NOMO-1 treated with dmso at 0.1 percent for 144 hours (cell line): ENCODE measurements around the gene MGAT3.
A peak's percentile ranks its signal among the peaks of the same experiment; 100 is the strongest.
"Not testable (repeated sequence)": the region's sequence is repeated elsewhere in the genome, so short reads cannot be mapped to it uniquely, and the experiment has no call there.

Experiments used
- DNase-seq: peaks from one replicate; lab custom pipeline; 2025; ENCODE audit not compliant: unreplicated experiment; lab: John Stamatoyannopoulos, UW

Gene MGAT3, protein sequence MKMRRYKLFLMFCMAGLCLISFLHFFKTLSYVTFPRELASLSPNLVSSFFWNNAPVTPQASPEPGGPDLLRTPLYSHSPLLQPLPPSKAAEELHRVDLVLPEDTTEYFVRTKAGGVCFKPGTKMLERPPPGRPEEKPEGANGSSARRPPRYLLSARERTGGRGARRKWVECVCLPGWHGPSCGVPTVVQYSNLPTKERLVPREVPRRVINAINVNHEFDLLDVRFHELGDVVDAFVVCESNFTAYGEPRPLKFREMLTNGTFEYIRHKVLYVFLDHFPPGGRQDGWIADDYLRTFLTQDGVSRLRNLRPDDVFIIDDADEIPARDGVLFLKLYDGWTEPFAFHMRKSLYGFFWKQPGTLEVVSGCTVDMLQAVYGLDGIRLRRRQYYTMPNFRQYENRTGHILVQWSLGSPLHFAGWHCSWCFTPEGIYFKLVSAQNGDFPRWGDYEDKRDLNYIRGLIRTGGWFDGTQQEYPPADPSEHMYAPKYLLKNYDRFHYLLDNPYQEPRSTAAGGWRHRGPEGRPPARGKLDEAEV

DNA sequence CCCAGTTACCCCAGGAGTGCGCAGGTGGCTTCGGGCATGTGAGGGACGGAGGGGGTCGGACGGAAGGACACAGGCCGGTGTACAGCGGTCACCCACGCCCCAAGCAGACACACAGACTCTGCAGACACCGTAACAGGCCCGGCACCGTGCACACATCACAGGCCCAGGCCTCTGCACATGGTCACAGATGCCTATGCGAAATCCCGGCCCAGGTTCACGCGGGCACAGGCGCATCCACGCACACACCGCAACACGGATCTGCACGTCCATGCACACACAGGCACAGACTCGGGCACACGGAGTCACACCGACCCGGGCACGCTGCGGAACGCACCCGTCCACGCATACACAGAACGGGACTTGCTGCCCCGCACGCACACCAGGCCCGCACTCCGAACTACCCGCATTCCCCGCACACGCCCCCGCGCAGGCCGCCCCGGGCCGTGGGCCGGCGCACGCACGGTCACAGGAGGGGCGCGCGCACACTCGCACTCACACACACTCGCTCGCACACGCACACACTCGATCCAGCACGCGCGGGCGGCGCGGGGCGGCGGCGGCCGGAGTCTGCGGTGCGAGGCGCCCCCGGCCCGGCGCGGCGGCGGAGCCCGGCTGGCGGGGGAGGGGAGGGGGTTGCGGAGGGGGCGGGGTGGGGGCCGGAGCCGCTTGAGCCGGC, at the start of gene MGAT3:
TSS of gene MGAT3 (plus strand) at position 491 of the 676 bp plus-strand sequence. CDS start 30,336 bp downstream, outside the sequence.
- DNase-seq, result no peak

DNA sequence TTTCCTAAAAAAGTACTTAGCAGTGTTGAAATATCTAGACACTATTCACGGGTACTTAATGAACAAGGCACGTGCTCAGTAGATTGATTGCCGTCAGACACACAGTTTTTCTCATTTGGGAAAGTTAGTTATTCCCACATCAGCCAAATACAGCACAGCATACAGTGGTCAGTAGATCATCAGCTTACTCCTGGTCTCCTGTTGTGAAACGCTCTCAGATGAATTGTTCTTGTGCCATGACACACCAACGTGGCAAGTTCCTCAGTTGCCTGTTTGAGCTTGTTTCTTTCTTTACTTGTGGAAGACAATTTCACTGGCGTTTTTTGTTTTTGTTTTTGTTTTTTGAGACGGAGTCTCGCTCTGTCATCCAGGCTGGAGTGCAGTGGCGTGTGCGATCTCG, 48.6 kb upstream of the MGAT3 start:
- DNase-seq, result no peak

DNA sequence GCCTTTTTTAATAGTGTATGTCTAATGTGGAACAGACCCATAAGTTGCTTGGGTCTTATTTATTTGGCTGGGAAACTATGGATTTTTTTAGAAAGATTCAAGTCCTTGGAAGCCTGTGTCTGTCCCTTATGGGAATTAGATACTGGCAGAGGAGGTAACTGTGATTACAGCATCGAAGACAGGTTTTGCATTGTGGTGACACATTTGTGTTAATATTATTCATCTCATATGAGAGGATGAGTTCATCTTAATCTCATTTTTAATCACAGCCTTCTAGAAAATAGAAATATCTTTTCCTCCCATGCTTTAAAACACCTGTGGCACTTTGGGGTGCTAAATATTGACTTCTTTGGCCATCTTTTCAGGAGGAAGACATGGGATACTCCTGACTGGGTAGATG, 48.0 kb upstream of the MGAT3 start:
- no peak for DNase-seq

DNA sequence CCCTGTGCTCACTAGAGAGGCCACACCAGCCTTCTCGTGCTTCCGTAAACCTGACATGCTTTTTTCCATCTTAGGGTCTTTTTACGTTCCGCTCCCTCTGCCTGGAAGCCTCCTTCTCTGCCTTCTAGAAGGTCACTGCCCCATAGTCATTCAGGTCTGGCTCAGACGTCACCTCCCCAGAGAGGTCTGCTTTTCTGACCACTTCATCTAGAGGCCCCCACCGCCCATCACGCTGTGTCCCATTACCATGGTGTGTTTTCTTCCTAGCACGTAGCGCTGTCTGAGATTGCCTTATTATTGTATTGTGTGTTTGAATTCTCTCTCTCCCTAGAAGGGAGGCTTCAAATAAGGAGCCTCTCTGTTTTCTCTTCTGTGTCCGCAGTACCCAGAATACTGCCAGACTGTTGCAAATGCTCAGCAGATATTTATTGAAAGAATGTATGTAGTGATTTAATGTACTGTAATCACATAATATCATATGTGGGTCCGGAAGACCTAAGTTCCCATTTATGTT, 47.2 kb upstream of the MGAT3 start:
- DNase-seq, result no peak

DNA sequence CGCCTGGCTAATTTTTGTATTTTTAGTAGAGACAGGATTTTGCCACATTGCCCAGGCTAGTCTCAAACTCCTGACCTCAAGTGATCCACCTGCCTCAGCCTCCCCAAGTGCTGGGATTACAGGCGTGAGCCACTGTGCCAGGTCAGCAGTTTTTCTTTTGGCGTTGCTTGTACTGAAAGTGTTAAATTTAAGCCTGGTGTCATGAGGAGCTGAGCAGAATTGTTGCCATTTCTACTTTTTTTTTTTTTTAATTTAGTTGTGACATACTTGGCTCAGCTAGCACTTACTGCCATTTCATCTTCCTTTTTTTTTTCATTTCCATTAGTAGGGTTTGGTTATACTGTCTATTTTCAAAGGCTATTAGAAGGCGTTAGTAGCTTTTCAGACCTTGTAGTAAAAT, 46.5 kb upstream of the MGAT3 start:
- DNase-seq, result peak; percentile 48

DNA sequence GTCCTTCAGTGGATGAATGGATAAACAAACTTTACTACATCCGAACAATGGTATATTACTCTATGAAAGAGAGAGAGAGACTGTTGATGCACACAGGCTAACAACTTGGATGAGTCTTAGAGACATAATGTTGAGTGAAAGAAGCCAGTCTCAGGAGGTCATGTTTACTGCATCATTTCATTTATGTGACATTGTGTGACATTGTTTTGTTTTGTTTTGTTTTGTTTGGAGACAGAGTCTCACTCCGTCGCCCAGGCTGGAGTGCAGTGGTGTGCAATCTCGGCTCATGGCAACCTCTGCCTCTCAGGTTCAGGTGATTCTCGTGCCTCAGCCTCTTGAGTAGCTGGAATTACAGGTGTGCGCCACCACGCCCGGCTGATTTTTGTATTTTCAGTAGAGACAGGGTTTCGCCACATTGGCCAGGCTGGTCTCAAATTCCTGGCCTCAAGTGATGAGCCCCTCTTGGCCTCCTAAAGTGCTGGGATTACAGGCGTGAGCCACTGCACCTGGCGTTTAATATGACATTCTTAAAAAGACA, 44.9 kb upstream of the MGAT3 start:
- not testable (repeated sequence) for DNase-seq

DNA sequence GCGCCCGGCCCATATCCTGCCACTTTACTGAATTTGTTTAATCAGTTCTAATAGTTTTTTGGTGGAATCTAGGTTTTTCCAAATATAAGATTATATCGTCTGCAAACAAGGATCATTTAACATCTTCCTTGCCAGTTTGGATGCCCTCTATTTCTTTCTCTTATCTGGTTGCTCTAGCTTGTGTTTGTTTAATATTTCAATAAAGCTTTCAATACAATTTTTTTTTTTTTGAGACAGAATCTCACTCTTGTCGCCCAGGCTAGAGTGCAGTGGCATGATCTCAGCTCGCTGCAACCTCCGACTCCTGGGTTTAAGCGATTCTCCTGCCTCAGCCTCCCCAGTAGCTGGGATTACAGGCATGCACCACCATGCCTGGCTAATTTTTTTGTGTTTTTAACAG, 43.6 kb upstream of the MGAT3 start:
- DNase-seq, result not testable (repeated sequence)

DNA sequence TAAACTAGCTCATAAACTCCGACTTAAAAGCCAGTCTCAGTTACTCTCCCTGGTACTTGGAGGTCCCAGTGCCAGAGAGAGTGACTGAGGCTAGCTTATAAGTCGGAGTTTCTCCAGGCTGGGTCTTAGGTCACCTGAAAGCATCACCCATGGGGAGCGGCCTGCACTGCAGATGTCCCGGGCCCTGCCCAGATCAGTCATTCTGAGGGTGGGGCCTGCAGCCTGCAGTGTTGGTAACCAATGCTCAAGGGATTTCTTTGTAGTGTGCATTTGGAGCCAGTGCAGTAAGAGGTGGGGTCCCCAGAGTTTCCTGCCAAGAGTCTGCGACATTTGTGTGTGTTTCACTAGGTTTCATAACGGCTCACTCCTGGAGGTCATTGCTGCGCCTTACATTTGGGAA, 42.4 kb upstream of the MGAT3 start:
- no peak for DNase-seq

DNA sequence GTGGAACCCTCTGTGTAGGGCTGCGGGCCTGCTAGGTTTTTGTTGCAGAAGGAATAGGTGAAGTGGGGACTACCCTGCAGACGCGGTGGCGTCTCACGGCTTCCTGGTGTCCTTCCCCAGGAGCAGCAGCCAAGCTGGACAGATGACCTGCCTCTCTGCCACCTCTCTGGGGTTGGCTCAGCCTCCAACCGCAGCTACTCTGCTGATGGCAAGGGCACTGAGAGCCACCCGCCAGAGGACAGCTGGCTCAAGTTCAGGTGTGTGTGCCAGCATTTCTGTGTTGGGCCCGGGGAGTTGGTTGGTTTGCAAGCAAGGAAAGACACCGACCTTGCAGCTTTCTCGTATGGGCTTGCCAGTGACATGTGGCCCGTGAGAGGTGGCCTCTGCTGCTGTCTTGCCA, 41.9 kb upstream of the MGAT3 start:
- DNase-seq, result no peak

DNA sequence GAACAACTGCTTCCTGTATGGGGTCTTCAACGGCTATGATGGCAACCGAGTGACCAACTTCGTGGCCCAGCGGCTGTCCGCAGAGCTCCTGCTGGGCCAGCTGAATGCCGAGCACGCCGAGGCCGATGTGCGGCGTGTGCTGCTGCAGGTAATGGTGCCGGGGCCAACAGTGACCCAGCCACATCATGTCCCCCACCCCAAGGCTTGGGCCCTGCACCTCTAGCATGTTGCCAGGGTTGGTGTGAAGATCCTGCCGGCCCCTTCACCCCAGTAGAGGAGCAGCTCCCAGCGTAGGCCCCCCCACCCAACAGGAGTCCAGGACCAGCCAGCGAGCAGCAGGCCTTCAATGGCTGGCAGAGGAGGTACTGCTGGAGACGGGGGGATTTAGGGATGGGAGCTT, 41.3 kb upstream of the MGAT3 start:
- DNase-seq, result no peak

DNA sequence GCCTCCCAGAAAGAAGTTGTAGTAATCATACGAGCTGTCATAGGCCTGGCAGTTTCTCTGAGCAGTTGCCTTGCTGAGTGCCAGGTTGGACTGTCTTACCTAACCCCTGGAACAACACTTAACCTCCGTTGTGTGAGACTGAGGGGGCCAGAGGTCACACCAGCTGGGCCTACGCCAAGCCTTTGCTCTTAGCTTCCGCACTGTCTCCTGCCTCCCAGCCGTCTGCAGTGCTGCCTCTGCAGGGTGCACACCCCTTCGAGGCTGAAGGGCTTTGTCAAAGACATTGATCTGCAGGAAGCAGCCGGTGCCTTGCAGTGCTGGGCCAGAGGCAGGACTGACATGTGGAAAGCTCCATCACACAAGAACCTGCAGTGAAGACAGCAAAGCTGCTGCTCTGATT, 40.5 kb upstream of the MGAT3 start:
- DNase-seq, result no peak

DNA sequence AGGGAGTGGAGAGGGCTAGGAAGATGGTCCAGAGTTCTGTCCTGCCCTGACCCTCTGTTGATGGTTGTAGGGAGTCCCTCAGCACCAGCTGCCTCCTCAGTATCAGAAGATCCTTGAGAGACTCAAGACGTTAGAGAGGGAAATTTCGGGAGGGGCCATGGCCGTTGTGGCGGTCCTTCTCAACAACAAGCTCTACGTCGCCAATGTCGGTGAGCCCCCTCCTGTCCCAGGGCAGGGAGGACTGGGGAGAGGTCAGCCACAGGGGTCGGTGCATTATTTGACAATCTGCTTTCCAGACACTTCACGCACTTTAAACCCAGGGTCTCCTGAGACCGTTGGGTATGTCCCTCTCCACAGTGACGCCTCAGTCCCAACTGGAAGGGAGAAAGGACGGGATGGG, 39.2 kb upstream of the MGAT3 start:
- DNase-seq, result no peak

DNA sequence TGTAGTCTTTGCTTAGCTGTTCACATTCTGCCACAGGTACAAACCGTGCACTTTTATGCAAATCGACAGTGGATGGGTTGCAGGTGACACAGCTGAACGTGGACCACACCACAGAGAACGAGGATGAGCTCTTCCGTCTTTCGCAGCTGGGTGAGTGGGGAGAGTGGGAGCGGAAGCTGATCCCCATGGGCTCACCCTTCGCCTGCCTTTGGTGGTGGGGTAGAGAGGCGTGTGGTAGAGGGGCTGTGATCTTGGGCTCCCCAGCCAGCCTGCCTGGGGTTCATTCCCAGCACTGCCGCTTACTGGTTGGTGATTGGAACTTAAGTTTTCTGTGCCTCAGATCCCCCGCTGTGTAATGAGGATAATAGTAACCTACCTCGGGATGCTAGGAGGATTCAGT, 38.1 kb upstream of the MGAT3 start:
- DNase-seq, result no peak

DNA sequence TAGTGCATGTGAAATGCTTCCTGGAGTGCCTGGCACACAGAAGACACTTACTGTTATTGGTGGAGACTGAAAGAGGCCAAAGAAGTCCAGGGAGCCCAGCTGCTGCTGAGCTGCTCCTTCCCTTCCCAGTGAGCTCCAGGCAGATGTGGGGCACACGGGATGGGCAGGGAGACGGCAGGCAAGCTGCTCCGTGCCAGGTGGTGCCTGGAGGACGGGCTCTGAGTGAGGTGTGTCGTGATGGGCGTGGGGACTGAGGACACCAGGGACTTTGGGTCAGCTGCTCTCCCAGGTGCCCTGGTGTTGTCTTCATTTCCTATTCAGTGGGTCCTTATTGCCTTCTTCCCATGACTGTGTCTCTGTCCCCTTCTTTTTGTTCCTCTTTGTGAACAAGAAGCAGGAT, 37.7 kb upstream of the MGAT3 start:
- DNase-seq, result no peak

DNA sequence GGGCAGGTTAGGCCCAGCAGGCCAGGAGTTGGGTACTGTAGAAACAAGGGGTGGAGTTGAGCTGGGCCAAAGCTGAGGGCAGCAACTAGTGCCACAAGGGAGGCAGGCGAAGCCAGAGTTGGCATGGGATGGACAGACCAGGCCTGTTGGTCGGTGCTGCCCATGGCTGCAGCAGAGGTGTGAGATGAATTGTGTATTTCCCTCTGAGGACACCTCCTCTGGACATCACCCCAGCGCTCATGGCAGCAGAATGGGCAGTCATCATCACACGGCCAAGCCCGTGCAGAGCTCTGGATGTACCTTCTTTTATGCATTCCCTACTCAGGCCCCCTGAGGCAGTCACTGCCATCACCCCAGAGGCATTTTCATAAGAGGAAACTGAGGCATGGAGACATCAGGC, 36.9 kb upstream of the MGAT3 start:
- DNase-seq, result no peak

DNA sequence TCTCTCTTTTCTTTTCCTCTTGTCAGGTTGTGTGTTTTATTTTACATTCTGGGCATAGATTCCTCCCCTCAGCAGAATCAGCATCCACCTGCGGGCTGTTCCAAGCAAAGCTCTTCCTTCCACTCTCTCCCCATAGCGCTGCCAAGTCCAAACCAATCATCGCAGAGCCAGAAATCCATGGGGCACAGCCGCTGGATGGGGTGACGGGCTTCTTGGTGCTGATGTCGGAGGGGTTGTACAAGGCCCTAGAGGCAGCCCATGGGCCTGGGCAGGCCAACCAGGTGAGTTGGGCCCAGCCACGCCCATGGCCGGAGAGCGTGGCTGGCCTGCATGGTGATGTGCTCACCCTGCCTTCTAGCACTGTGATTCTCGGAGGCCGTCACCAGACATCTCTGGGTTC, 35.1 kb upstream of the MGAT3 start:
- no peak for DNase-seq

DNA sequence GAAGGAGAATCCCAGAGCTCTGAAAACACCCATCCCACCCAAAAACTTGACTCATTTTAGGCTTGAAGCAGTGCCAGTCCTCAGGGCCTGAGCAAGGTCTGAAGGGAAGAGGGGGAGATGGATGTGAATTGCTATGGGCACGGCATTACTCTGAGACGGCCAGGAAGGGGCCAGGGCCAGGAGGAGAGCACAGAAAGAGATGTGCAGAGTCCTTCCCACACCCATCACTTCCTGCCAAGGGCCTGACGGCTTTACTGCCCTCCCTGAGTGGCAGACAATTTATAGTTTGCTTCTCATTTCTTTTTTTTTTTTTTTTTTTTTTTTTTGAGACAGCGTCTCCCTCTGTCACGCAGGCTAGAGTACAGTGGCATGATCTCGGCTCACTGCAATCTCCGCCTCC, 34.7 kb upstream of the MGAT3 start:
- peak; percentile 25 for DNase-seq

DNA sequence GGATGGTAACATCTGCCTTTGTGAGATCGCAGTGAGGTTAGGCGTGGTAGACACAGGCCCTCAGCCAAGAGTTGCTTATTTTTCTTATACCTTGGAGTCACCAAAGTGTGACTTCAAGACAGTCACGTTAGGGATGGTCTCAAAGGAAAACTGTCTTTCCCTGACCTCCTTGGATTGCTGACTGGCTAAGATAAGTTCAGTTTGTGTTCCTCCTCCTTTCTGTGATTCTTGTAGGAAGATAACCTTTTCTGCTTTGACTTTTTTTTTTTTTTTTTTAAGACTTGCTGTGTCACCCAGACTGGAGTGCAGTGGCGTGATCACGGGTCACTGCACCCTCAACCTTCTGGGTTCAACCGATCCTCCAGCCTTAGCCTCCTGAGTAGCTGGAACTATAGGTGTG, 34.1 kb upstream of the MGAT3 start:
- DNase-seq, result no peak

DNA sequence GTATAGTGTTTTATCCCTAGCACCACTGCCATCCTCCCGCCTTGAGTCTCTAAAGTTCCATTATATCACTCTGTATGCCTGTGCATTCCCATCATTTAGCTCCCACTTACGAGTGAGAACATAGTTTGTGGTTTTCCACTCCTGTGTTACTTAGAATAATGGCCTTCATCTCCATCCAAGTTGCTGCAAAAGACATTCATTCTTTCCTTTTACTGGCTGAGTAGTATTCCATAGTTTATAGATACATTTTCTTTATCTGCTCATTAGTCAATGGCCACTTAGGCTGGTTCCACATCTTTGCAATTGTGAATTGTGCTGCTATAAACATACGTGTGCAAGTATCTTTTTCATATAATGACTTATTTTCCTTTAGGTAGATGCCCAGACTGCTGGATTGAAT, 32.8 kb upstream of the MGAT3 start:
- no peak for DNase-seq

DNA sequence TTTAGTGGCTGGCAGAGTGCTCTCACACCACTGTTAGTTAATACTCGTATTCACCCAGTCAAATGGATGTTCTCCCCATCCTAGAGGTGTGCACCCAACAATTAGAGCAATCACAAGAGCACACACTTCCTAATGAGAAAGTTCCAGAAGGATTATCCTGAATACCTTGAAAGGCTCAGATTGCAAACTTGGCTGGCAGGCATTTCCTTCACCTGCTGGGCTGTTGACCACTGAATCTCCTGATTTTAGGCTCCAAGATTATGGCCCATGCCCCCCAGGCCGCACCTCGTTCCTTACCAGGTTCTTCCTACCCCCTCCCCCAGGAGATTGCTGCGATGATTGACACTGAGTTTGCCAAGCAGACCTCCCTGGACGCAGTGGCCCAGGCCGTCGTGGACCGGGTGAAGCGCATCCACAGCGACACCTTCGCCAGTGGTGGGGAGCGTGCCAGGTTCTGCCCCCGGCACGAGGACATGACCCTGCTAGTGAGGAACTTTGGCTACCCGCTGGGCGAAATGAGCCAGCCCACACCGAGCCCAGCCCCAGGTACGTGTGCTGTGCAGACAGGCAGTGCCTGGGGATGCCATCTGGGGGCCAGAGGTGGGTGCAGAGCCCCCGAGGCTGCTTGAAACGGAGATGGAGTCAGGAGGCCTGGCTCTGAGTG, 30.3 kb upstream of the MGAT3 start:
- no peak for DNase-seq
